Hematopoietic multipotent progenitor cell (in vitro differentiated cells): Measurements from ENCODE around the gene WWC1. TPM values are rescaled to one million over a fixed set of nuclear protein-coding genes. Genes with fewer than 3 reads are reported as not detected.

ENCODE experiments used
- DNase-seq, 3 donors: peaks; one replicate each; pipeline ENCODE4 v3.0.0-alpha.2; 2011 to 2015; ENCODE audit warnings: low read depth in 2 of 3, low spot score in 2 of 3
- total RNA-seq: library from RNA; depleted of rRNA; stranded (reverse); fragments of >200 nt; gene quantifications from one replicate; pipeline ENCODE4 v1.2.3, GENCODE V29; 2012

The WWC1 gene
- total RNA-seq, 1 donor = 0.54 TPM

DNA sequence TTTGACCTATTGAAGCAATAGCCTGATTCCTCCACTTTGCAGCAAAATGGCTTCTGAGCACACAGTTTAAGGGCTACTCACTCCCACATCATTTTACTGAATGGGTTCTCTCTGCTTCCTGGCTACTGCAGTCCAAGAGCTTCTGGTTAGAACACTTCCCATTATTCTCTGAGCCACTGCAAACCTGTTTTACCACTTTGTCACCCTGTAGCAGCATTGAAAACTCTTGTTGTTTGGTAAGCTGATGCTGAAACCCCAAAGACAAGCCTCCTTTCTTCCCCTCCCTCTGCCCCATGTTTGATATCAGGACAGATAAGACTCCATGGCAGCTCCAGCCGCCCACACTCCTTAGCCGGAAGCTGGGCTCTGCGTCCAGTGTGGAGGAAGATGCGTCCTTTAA, 110.4 kb downstream of the WWC1 start:
- DNase-seq = no peak

DNA sequence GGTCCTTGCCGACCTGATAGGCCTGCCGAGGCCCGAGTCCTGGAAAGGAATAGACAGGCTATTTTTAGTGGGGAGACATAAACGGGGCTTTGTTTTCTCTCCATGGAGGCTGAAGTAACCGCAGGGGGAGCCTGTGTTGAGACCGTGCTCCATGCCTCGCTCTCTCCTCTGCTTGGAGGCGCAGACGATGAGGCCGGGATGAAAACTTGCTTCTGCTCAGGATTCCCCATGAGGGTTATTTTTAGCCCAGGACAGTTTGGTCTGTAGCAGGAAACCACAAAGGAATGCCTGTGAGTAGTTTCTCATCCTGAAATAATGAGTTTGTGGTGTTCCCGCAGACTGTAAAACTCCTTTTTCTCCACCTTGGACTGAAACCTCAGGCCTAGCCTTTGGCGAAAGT, 112.9 kb downstream of the WWC1 start:
- no peak for DNase-seq

- DNase-seq = no peak
Observed at GRCh38 chr5:168407211-168407610, 115.8 kb downstream of the WWC1 start.

- no peak for DNase-seq
Observed at GRCh38 chr5:168408561-168409305, 117.3 kb downstream of the WWC1 start.

DNA sequence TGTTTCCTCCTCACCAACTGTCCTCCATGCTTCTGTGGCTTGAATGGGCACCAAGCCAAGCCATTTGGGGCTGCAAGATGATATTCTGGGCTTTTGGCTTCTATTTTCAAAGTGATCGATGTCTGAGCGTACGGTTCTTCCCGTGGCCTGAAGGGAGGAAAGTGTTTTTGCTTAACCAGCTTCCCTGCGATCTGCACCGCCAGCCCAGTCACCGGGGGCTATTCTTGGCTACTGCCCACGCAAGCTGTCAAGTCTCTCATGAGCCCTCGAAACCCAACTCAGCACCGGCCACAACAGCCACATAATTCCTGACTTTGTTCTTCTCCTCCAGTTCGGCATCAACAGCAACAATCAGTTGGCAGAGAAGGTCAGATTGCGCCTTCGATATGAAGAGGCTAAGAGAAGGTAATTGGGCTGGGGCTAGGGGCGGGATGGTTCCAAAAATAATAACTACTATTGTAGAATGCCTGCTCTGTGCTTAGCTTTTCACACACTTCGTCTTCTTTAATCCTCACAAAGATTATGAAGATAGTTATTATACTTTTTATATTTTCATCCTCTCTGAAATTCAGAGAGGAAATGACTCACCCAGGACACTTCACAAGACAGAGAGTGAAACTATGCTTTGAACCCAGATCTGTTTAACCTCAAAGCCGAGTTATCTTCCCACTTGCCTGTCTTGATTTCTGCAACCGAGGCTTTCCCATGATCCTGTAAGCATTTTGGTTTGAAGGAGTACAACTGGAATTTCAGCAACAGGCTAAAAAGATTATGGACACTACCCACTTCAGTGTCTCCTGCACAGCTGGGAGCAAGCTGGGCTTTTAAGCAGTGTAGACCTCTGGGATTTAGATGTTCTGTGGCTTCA, 118.4 kb downstream of the WWC1 start:
- no peak for DNase-seq

DNA sequence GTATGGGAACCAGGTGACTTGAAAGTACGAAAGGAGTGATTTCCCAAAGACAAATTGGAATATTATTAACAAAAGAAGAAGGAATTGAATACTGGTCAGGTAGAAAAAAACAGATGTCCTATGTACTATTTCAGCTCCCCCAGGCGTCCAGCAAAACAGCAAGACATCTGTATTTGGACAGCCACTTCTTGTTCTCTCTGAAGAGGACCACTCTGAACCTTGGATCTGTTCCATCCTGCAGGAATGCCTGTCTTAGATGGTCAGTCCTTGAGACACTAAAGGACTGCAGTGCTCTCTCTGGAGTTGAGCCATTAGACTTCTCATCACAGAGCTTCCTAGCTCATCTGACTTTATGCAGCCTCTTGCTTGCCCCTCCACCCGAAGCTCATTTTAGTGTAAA, 120.4 kb downstream of the WWC1 start:
- DNase-seq = no peak

DNA sequence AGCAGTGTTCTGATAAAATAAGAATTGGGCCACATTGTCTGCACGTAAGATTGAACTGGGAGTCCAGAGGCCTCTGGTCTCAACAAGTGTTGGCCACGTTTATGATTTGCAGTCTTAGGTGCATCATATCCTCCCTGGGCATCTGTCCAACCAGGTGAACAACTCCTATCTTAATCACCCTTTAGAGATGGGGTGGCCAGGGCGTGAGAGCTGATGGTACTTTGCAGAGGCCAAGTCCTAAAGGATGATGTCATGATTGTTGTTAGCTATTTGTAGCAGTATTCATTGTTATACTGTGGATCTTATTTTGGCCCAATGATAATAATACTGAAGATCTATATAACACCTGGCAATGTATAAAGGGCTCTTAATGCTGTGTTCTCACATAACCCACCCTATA, 121.6 kb downstream of the WWC1 start:
- no peak for DNase-seq

DNA sequence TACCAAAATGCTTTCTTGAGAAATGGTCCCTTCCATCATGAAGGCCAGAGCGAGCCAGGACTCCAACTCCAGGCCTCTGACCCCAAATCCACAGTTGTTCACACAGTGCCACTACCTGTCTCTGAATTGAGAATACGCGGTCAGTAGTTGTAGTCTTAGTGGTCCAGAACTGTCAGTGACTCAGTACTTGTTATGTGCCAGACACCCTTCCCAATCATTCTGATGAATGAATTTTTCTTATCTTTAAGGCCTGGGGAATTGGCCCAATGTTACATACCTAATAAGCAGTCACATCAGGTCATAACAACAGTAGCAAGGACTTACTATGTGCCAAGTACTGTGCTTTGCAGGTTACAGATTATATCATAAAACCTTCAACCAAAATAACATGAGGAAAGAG, 122.2 kb downstream of the WWC1 start:
- DNase-seq = no peak

DNA sequence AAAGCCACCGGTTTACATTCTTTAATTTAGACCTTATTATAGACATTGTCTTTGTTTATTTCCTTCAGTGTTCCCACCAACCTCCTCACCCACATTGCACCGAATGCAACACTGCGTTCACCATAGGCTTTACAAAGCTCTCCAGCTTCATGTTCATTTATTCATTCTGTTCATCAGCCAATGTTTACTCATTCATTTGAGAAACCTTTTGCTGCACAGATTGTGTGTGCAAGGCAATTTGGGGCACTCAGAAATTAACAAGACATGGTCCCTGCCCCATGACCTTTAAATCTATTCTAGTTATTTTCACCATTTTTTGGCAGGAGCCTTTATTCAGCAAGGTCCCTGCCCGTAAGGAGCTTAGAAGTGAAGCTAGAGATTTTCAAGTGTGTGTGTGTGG, 124.0 kb downstream of the WWC1 start:
- no peak for DNase-seq

DNA sequence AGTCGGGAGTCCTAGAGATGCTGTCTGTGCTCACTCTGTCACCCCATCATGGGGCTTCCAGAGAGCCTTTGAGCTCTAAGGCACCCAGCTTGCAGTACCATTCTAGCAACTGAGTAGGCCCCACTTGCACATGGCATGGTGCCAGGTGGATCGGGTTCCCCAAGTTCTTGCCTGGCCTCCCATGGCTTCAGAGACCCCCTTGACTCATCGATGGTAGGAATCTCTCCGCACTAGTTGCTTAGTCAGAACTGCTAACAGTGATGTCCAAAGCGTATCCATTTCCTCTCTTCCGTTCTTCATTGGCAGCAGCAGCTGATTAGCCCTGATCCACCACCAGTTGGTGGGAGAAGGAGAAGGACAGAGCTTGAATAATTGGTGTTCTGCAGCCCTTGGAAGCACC, 124.5 kb downstream of the WWC1 start:
- DNase-seq = no peak

DNA sequence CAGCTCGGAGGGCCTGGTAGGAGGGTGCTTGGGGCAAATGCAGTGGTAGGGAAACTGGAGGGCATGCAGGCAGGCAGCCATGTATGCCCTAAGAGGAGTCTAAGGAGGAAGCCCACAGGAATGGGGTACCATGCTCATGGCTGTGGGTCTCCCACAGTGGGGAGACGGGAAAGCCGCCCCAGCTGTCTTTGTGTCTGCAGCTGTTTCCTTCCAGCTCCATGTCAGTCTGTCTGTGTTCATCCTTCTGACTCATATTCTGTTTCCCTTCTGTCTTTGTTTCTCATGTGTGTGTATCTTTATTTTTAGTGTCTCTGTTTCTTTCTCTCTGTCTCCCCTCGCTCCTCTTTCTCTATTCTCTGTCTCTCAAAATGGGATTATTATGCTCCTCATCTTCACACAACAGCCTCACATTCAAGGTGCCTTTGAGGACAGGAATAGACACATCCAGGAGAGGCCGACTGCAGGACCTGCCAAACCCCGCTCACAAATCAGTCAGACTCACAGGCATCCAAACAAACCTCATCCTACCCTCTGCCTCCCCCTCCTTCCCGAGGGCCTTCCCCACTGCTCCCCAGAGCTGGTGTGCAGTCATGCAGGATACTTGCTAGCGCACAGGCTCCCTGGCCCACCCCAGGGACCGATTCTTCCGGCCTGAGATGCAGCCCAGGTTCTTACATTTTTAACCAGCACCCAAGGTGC, 126.4 kb downstream of the WWC1 start:
- no peak for DNase-seq

DNA sequence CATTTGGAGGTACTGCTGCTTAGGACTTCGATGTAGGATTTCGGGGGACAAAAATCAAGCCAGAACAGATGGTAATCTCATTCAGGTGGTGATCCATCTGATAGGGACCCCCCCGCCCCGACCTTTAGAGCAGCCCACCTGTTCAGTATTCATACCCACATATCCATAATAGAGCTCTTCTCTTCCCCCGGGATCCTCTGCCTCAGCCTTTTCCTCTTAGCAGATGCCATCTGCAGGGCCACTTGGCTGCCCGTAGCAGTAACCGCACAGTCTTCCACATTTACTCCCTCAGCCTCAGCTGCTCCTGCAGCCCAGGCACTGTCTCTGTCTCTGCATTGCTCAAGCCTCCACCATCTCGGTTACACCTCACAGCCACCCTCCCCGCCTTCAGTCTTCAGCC, 129.0 kb downstream of the WWC1 start:
- no peak for DNase-seq

DNA sequence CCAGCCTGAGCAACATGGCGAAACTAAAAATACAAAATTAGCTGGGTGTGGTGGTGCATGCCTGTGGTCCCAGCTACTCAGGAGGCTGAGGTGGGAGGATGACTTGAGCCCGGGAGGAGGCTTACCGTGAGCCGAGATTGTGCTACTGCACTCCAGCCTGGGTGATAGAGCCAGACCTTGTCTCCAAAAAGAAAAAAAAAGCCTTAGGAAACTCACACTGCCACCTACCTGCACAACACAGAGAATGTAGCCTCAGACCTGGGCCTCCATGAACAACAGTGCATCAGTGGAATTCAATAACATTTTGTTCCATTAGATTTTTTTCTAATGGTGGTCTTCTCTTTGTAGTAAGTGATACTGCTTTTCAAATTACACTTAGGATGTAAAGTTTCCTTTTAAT, 131.0 kb downstream of the WWC1 start:
- no peak for DNase-seq

DNA sequence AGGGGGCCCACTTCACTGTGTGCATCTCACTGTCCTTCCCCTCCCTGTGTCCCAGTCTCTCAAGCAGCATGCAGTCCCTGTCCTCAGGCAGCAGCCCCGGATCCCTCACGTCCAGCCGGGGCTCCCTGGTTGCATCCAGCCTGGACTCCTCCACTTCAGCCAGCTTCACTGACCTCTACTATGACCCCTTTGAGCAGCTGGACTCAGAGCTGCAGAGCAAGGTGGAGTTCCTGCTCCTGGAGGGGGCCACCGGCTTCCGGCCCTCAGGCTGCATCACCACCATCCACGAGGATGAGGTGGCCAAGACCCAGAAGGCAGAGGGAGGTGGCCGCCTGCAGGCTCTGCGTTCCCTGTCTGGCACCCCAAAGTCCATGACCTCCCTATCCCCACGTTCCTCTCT, 132.0 kb downstream of the WWC1 start:
- DNase-seq = no peak

DNA sequence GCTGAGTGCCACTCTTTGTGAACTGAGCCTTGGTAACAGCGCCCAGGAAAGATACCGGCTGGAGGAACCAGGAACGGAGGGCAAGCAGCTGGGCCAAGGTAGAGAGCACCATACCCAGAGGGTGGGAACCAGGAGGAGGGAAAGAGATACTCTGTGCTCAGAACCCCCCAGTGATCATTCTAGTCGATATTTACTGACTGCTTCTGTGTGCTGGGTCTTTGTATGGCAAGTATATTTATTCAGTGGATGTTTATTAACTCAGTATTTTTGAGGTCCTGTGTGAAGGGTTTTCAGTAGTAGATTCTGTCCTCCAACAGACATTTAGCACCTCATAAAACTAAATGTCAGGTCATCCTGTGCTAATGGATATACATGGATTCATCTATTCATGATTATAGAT, 132.5 kb downstream of the WWC1 start:
- no peak for DNase-seq

DNA sequence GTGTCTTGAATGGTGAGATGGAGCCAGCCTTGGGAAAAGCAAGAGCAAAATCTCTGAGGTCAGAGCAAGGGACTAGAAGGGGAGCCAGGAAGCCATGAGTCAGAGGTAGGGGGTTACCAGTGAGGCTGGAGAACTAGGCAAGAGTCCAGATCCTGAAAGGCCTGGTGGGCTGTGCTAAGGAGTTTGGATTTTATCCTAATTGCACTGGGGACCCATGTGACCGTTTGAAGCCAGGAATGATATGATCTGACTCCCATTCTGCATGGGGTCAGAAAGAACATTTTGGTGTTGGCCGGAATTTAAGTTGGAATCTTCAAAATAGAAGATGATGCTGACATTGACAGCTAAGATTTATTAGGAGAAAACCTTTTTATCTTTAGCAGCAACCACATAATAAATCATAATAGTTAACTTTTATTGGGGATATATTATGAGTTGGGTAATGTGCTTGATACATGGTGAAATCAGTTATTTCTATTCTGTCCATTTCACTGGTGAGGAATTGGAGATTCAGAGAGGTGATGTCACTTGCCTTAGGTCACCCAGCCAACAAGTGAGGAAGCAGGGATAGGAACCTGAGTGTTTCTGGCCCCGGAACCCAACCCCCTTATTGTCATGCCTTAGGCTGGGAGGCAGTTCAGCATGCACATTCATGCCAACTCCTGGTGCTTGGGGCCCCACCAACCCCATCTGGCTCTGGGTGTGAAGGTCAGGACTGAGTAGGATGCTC, 133.3 kb downstream of the WWC1 start:
- DNase-seq = no peak

- DNase-seq = no peak
Observed at GRCh38 chr5:168426007-168426863, 134.8 kb downstream of the WWC1 start.

GRCh38 chr5:168426864-168427172, 135.4 kb downstream of the WWC1 start:
- no peak for DNase-seq

DNA sequence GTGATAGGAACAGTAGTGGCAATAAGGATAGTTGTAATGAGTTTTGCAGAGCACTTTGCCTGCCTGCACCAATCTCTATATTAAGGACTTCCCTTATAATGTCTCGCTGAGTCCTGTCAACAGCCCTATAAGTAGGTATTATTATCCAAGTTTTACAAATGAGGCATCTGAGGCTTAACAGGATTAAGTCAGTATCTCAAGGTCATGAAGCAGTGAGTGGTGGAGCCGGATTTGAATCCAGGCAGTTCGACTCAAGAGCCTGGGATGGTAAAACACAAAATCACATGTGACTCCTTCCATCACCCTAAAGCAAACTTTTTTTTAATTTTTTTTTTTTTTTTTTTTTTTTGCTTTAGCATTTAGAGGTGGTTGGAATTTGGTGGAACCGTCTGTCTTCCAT, 135.8 kb downstream of the WWC1 start:
- DNase-seq = no peak

DNA sequence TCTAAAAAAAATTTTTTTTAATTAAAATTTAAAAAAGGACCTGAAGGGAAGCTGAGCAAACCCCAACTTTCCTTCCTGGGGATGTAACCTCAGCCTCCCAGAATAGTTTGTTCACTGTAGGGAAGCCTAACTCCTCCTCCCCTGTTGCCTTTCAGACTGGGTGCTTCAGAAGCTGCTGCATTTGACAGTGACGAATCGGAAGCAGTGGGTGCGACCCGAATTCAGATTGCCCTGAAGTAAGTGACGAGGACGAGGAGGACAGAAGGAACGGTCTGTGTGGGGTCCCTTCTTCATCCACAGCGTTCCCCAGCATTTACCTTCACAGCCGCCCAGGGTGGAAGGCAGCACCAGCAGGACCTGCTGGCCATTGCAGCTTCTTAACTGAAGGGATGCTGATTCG, 137.1 kb downstream of the WWC1 start:
- DNase-seq = no peak
